NOMO-1 (cell line): Measurements from ENCODE around the gene PIR.

ENCODE experiments used
- DNase-seq, 2 experiments: peaks; one replicate each; lab custom pipeline; 2025; ENCODE audit not compliant: unreplicated experiment in 2 of 2; lab: John Stamatoyannopoulos, UW

The PIR gene

DNA sequence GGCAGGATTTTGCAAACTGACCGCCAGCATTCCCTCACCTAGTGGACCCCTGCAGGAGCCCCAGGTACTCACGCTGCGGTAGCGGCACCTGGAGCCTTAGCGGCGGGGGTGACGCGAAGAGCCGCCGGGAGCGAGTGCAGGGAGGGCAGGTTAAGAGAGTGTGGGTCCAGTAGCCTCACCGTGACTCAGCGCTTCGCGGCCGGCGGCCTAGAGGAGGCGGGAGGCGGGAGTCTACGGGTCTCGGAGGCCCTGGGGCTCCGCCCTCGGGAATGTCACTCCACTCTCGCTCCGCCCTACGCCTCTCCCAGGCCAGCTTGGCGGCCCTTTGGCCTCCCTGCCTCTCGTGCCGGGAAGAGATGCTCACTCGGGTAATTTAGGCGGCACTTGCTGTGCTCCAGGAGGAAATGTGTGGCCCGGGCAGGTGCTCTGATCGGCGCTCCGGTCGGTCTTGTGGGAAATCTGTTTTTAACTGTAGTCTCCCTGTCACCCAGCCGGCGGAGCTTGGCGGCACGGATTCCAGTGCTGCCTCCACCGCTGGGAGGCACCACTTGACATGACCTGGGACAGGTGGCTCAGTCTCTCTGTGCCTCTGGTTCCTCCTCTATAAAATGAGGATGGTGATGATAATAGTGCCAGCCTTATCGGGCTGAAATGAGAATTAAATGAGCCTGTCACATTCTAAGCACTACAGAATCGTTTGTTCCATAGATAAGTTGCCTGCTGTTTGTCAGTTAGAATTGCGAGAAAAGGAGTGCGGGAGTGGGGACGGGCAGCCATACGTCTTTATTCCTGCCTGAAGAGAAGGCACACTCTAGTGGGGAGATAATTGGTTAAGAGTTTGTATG lies at the start of gene PIR:
Gene PIR (minus strand): TSS at position 216 of the 845 bp plus-strand sequence. CDS start 2,076 bp downstream, outside the sequence.
- peak; percentile 84 to 86 for DNase-seq

GRCh38 chrX:15530318-15530717 lies 37.2 kb upstream of the PIR start:
- DNase-seq, result no peak

DNA sequence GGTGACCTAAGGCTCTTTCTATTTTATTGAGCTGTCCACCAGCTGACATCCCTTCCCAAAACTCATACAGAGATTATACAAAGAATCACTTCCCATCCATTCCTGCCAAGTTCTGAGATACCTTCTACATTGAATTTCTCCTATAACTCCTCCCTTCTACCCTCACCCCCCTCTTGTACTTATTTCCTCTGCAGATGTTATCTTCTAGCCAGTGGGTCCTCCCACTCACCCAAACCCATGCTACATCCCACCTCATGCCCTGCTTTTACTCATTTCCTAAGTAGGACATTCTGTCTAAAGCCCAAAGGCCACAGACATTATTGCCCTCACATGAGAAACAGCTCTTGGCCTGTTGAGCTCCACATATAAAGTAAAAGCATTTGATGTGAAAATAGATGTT lies 36.0 kb upstream of the PIR start:
- no peak for DNase-seq

GRCh38 chrX:15525664-15526416 lies 32.7 kb upstream of the PIR start:
- no peak for DNase-seq

DNA sequence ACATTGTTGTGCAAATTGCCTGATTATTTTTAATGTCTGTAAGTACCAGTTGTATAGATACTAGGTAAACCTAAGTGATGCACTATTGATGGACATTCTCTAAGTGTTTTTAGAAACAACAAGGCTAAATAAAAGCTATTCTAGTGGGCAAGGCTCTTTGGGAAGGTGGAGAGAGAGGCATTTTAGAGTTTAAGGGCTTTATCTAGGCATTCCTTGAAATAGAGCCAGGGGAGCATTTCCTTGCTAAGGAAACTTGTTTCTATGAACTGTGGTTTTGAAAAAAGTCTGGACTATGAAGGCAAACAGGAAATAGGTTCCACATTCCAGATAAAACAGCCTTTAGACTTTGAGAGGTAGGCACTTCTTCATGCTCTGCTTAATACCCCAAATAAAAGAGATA lies 31.3 kb upstream of the PIR start:
- DNase-seq, result no peak

DNA sequence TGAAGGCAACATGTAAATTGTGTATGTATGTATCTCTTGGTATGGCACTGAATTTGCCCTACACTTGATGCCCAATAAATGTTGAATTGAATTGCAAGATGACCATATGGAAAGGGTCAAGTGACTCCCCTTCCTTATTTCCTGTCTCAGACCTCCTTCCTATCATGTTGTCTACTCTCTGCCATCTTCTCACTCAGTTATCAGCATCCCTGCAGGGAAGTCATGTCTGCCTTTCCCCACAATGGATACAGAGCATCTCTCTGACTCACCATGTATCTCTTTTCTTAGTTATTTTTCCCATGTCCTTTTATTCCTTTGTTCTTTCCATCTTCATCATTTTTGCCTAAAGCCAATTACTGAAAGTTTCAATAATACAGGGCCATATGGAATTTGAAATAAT lies 30.0 kb upstream of the PIR start:
- no peak for DNase-seq

DNA sequence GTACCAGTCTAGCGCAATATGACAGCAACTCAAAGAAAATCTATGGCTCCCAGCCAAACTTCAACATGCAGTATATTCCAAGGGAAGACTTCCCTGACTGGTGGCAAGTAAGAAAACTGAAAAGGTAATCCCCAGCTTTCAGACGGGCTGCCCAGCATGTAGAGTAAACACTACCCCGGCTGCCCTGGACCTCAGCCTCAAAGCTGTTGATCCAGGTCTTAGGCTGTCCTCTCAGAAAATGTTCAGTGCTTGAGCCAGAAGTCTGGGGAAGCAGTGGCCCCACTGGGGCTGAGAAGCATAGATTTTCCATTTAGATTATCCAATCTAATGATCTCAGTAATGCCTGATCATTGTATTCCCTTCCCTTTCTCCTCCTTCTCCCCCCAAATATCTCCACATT lies 29.3 kb upstream of the PIR start:
- DNase-seq, result no peak

DNA sequence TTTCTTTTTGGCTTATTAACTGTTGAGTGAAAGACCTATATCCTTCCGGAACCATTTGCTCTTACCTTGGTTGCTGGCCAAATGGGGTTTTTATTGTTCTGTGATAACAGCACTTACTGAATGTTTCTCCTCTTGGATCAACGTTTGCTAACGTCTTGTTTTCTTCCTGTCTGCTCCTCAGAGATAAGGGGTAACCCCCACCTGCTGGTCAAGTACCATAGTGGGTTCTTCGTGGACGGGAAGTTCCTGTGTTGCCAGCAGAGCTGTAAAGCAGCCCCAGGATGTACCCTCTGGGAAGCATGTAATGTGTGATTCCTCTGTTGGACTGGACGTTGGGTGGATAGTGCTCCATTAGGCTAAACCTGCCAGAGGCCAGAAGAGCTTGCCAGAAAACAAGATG lies 22.8 kb upstream of the PIR start:
- no peak for DNase-seq

- no peak for DNase-seq
Measured at GRCh38 chrX:15514279-15514678, 21.1 kb upstream of the PIR start.

GRCh38 chrX:15512401-15512965 lies 19.4 kb upstream of the PIR start:
- DNase-seq, result no peak

GRCh38 chrX:15511563-15511962 lies 18.4 kb upstream of the PIR start:
- no peak for DNase-seq

DNA sequence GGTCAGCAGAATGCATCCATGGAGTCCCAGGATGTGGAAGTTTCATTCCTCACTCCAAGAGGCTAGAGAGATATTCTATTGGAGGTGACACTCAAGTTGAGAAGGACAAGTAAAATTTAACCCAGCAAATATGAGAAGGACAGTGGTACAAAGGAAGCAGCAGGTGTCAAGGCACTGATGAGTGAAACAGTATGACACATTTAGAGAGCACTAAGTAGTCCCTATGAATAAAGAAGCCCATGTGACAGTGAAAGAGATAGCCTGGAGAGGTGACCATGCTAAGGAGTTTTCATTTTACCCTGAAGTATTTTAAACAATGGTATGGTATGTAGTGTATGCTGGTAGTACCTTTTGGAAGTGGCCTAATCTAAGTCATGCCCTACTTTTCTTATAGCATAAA lies 16.7 kb upstream of the PIR start:
- DNase-seq, result no peak

DNA sequence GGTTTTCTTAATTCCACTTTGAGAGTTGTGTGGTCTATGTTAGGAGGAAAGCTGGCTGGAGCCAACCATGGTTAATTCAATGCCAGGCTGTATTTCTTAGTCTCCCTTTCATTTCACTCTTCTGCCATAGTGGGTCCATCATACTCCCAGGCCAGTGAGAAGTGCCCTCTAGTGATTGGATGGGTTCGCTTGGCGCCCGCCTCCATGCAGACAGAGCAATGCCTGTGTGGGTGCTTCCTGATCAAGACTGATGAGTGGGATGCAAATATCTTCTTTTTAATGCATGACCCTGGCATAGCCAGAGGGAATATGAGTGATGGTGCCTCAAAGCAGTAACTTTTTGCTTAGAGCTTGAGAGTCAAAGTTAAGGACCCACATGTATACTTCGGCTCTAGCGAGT lies 13.9 kb upstream of the PIR start:
- no peak for DNase-seq

- peak; percentile 45 to 67 for DNase-seq
Measured at GRCh38 chrX:15505101-15505500, 12.0 kb upstream of the PIR start.

DNA sequence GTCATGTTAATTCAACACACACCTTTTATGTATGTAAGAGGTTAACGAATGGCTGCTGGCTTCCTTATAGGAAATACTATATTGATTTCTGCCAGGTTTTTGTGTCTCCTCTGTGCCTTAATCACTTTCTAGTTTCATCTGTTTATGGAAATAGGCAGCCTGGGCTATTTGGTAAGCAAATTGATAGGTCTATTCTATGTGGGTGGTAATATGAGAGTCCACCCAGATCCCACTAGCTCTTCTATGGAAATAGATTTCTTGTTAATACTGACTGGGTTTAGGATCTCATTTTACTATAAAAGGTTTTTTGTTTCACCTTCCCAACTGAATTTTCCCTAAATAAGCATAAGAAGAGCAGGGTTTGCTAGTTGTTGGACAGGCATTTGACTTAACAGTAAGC lies 11.5 kb upstream of the PIR start:
- no peak for DNase-seq

GRCh38 chrX:15501506-15501905 lies 8.4 kb upstream of the PIR start:
- DNase-seq, result no peak

DNA sequence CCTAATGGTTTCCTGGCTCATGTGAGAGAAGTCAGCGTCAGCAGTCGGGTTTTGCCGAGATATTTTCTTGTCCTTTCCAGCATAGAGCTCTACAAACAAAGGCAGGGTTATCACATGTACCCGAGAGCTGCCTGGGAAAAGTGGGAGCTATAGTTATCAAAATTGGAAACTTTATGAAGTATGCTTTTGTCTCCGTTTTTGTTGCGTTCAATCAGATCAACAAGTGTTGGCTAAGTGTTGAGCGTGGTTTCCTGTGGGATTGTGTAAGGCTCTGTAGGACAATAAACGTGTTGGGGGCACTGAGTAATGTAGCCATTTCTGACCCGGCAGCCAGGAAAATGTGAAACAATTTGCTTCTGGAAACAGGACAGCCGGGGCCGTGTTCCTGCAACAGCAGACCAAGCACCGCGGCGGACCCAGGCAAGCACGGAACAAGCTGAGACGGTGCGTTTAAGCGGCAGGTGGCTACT lies 7.4 kb upstream of the PIR start, which contains the start of gene BMX:
Gene BMX (plus strand): TSS at position 311 of the 470 bp plus-strand sequence. CDS start 7,547 bp downstream, outside the sequence.
- peak; percentile 23 to 82 for DNase-seq

GRCh38 chrX:15499976-15500375 lies 6.8 kb upstream of the PIR start:
- no peak for DNase-seq

- DNase-seq, result no peak
Measured at GRCh38 chrX:15498741-15499140, 5.6 kb upstream of the PIR start.

- DNase-seq, result peak; percentile 56 to 66
Measured at GRCh38 chrX:15497865-15498264, 4.7 kb upstream of the PIR start.

- DNase-seq, result no peak
Measured at GRCh38 chrX:15496824-15497223, 3.7 kb upstream of the PIR start.
